ENCODE data around the gene STRN4.
"Not testable (repeated sequence)": the region's sequence is repeated elsewhere in the genome, so short reads cannot be mapped to it uniquely, and the experiment has no call there.

Gene STRN4, protein sequence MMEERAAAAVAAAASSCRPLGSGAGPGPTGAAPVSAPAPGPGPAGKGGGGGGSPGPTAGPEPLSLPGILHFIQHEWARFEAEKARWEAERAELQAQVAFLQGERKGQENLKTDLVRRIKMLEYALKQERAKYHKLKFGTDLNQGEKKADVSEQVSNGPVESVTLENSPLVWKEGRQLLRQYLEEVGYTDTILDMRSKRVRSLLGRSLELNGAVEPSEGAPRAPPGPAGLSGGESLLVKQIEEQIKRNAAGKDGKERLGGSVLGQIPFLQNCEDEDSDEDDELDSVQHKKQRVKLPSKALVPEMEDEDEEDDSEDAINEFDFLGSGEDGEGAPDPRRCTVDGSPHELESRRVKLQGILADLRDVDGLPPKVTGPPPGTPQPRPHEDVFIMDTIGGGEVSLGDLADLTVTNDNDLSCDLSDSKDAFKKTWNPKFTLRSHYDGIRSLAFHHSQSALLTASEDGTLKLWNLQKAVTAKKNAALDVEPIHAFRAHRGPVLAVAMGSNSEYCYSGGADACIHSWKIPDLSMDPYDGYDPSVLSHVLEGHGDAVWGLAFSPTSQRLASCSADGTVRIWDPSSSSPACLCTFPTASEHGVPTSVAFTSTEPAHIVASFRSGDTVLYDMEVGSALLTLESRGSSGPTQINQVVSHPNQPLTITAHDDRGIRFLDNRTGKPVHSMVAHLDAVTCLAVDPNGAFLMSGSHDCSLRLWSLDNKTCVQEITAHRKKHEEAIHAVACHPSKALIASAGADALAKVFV

DNA sequence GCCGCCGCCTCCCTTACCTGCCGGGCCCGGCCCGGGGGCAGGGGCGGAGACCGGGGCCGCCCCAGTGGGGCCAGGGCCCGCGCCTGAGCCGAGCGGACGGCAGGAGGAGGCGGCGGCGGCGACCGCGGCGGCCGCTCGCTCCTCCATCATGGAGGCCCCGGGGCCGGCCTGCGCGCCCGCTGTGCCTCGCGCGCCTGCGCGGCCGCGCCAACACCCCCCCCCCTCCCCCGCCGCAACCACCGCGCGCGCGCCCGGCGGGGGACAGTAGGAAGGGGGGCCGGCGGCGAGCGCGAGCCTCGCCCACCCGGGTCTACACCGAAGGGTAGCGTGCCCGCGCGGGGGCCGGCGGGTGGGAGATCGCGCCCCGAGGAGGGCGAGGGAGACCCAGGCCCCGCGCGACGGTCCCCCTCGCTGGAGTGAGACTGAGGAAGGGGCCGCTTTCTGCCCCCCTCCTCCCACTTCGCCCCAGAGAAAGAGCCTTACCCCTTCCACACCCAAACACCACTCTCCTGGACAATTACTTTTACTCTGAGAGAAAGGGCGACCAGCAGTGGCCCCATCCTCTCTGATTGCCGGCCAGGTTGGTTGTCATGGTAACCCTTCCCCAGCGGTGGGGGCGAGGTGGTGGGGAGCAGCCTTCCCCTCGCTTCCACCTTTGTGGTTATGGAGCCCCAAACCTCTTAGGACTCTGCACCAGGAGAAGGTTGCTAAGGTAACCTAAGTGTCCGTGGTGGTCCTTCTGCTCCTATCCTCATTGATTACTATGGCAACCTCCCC, at the start of gene STRN4:
STRN4 (minus strand) TSS at position 170 of the 777 bp plus-strand sequence; CDS start at position 150, 20 bp downstream.
- DNase-seq (ENCODE audit: low read depth): peak; percentile 59

DNA sequence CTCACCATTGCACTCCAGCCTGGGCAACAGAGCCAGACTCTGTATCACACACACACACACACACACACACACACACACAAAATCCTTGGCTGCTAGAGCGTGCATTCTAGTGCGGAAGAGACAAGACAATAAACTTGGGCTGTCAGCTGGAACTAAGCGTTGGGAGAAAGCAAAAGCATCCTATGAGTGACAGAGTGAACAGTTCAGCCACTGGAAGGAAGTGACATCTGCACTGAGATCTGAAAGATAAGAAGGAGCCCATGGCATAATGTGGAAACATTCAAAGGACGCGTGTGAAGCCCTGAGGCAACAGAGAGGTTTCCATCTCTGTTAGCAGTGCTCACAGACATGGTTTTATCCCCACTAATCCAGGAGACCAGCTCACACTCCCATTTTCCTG, 45.7 kb upstream of the STRN4 start:
- DNase-seq (ENCODE audit: low read depth): peak; percentile 92

DNA sequence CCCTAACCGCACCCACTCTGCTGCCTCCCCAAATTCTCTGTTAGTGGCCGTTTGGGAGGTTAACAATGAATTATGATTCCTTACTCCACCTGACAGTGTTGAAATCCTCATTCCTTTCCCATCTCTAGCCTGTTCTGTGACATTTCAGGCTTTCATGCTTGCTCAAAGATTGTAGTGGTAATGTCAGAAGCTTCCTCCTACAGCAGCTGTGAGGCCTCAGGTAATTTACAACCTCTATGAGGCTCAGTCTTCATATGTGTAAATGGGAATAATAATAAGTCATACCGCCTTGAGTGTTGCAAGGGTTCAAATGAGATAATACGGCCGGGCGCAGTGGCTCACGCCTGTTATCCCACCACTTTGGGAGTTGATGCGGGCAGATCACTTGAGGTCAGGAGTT, 43.1 kb upstream of the STRN4 start:
- DNase-seq (ENCODE audit: low read depth): no peak

DNA sequence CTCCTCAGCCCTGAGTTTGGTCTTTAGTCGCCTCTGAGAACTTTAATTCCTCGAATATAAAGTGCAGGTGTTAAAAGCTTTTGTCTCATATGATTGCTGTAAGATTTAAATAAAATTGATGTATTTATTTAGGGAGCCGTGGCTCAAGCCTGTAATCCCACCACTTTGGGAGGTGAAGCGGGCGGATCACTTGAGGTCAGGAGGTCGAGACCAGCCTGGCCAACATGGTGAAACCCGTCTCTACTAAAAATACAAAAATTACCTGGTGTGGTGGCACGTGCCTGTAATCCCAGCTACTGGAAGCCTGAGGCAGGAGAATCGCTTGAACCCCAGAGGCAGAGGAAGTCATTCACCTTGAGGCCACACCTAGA, 42.7 kb upstream of the STRN4 start:
- no peak for DNase-seq (ENCODE audit: low read depth)

DNA sequence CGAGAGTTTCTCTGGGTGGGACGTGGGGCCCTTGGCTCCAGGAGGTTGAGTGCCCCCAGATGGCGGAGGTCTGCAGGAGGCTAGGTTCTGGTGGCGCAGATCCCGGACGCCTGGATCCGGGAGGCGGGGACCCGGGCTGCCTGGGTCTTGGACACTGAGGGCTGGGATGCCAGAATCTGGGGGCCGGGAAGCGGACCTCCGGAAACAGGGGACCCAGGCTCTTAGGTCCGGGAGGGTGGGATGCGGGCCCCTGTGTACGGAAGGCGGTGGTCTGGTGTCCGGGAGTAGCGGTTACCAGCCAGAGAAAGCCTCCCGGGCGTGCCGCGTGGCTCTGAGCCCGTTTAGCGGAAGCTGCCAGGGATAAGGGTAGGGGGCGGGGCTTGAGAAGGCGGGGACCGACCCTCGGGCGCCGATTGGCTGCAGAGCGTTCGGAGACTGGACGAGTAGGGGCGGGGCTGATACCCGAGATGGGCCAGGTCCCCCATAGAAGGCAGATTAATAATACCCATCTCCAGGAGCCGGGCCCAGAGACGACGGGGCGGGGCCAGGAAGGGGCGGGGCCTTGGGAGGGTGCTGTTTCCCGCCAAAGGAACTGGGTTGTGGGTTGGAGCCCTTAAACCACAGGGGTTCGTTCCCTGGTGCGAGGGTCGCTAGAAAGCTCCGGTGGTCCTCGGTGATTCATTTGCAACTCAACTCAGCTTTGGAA, 42.2 kb upstream of the STRN4 start, which contains the start of gene SLC1A5:
SLC1A5 (minus strand) TSS at position 333 of the 706 bp plus-strand sequence. CDS start 629 bp downstream, outside the sequence.
- DNase-seq (ENCODE audit: low read depth): peak; percentile 98

DNA sequence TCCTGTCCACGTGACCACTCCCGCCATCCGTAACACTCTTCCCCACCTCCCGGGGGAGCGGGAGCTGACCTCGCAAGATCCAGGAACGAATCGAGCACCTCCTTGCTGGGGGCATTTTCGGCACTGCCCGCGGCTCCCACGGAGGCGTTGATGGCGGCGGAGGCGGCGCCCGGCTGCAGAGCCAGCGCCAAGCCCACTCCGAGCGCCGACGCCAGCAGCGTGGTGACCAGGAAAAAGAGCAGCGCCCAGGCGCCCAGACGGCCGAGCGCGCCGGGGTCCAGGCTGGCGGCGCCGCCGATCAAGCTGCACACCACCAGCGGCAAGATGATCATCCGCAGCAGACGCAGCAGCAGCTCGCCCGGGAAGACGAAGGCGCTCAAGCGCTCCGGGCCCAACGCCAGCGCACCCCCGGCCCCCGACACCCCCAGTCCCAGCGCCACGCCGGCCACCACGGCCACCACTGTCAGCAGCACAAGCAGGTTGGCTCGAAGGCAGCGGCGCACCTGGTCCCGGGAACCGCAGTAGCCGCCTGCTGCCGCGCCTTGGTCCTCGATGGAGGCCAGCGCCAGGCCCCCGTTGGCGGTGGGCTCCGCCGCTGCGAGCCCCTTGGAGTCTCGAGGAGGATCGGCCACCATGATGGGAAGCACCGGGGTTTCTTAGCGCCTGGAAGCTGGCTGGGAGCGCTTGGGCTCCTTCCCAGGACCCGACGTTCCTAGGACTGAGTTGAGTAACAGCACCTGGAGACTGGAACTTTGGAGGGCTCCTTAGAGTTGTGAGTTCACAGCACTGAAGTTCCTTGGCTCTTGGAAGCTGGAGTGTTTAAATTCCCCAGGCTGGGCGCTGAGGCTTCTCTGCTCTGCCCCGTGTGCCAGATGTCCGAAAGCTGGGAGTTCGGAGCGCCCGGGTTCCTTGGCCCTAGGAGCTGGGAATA, 41.3 kb upstream of the STRN4 start:
- DNase-seq (ENCODE audit: low read depth): peak; percentile 74

DNA sequence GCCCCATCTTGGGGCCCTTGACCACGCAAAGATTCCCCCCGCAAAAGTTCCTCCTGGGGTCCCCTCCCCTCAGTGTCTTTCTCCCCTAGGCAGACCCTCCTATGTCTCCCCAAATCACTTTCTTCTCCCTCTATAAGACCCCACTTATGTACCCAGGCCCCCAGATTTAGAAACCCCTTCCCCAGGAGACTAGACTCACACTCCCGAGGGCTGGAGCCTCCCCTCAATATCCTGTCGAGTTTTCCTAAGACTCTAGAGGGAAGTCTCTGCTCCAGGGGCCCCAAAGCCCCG, 40.7 kb upstream of the STRN4 start:
- no peak for DNase-seq (ENCODE audit: low read depth)

DNA sequence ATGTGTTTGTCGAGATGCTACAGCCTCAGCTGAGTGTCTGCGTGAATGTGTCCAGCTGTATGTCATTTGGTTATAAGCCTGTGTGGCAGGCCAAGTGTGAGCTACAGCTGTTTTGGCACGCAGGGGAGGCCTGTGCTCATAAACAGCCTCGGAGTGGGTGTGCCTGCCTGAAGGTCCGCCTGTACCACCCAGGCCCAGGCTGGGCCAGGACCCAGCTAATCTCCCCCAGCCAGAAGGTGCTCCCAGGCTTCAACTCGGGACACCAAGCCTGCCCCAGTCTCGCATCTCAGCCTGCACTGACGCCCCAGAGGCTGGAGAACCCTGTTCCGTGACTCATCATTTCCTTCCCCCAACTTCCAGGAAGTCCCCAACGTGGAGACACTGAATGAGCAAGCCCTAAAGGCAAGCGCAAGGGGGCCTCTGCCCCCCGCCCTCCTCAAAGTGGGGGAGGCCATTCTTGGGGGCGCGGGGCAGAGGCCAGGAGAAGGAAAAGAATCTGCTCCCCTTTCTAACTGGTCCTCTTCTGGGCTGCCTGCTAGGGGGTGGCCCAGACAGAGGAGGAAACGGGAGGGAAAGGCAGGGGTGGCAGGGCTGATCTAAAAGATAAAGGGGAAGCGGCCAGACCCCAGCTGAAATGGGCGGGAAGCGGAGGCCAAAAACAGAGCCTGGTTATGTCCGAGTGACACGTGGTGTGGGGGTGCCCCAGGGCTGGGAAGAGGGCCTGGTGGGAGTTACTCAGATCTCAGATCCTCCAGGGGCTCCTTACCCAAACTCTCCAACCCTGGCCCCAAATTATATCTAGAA, 40.2 kb upstream of the STRN4 start:
- DNase-seq (ENCODE audit: low read depth): peak; percentile 91

DNA sequence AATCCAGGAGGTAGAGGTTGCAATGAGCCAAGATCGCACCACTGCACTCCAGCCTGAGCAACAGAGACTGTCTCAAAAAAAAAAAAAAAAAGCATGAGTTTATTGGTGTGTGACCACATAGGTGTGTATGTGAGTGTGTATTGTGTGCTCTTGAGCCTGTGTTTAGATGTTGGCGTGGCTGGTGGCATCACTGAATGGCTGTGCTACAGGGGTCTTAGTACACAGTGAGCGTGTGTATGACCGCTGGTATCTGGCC, 39.7 kb upstream of the STRN4 start:
- no peak for DNase-seq (ENCODE audit: low read depth)

DNA sequence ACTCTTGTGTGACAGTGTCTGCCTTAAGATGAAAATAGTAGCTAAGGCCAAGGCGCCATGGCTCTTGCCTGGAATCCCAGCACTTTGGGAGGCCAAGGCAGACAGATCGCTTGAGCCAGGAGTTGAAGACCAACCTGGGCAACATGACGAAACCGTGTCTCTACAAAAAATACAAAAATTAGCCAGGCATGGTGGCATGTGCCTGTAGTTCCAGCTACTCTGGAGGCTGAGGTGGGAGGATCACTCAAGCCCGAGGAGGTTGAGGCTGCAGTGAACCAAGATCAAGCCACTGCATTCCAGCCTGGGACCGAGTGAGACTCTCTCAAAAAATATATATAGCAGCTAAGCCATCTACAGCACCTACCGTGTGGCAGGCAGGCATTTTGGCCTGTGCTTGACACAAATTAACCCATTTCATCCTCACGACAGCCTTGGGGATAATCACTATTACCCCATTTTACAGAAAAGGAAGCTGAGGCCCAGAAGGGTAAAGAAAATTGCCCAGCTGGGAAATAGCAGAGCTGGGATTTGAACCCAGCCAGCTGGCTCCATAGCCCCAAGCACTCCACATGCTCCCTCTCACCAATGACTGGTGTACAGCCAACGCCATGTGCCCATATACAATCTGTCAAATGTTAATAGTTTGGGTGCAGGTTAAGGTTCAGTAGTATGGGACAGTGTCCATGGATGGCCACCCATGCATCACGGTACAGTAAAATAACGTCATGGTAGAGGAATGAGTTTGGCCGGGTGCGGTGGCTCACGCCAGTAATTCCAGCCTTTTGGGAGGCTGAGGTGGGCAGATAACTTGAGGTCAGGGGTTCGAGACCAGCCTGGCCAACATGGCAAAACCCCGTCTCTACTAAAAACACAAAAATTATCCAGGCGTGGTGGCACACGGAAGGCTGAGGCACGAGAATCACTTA, 39.1 kb upstream of the STRN4 start:
- DNase-seq (ENCODE audit: low read depth): peak; percentile 59

DNA sequence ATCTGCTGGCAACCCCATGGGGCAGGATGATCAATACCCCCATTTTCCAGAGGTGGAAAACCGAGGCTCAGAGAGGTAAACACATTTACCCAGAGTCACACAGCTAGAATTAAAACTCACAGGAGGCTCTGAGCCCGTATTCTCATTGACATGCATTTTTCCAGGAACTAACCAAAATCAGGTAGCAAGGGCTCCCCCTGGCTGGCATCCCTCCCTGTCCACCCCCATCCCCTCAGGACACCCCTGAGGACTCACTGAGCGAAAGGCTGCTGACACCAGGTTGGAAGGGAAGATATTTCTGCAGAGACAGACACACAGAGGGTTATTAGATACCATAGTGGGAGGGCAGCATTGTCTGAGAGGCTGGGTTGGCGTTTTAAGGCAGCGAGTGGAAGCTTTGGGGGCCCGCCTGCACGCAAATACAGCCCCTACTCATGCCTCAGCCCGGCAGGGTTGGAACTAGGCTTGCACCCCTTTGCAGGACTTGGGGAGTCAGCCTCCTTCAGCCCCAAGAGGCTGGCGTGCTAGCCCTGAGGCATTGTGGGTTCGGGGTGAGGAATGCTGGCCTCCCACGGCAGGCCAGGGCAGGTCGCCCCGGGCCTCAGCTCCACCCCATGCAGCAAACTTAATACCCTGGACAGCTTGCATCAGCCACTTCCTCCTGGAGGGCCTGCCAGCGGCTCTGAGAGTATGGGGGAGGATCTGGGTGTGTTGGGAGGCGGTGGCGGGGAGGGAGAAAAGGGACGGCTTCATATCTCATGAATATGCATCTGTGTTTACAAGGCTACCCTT, 38.2 kb upstream of the STRN4 start:
- peak; percentile 98 for DNase-seq (ENCODE audit: low read depth)

DNA sequence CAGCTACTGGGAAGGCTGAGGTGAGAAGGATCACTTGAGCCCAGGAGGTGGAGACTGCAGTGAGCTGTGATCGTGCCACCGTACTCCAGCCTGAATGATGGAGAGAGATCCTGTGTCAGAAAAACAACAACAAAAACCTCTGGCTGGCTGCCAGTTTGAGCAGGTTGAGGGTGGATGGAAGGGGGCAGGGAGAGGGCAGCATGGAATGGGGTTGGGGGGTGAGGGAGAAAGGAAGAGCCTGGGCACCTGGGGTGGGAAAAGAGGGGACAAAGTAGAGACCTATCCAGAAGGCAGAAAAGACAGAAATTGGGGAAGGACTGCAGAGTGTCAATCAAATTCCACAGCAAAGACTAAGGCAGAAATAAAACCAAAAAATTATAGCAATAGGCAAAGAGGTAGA, 37.4 kb upstream of the STRN4 start:
- DNase-seq (ENCODE audit: low read depth): no peak

DNA sequence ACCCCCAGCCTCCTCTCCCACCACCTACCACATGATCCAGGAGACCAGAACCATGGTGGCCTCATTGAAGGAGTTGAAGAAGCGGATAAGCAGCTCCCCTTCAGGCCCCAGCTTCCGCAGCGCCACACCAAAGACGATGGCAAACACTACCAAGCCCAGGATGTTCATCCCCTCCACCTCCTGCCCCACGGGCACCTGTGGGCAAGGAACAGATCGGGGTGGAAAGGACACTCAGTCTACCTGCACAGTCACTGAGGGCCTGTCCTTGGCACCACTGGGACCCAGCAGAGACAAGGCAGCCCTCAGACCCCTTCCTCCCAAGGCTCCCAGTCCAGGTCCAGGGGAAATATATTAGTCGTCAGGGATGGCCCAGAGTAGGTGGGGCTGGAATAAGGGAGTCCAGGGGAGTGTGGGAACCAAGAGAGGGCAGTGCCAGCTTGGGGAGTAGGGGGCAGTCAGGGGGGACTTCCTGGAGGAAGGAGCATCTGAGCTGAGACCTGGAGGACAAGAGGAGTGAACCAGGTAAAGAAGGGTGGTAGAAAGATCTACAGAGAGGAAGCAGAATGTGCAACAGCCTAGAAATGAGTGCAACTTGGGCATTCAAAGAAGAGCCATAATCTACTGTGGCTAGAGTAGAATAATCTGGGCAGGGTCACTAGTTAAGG, 36.2 kb upstream of the STRN4 start:
- DNase-seq (ENCODE audit: low read depth): no peak

DNA sequence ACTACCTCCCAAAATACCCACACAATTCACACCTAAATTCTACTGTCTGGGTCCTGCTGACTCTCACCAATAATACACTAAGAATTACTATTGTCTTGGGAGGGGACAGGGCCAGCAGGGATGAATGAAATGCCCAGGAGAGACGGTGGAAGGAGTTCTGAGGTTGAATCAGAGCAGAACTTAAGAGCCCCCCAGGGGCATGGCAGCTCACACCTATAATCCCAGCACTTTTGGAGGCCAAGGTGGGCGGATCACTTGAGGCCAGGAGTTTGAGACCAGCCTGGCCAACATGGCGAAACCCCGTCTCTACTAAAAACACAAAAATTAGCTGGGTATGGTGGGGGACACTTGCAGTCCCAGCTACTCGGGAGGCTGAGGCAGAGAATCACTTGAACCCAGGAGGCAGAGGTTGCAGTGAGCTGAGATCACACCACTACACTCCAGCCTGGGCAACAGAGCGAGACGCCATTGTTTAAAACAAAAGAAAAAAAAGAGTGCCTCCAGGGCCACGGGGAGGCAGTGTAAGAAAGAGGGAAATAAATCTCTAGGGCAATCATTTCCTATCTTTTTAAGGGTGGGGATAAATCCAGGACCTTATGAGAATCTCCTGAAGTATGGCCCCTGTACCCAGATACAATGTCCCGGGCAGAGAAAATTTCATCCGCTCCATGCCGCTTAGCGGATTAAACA, 31.9 kb upstream of the STRN4 start:
- DNase-seq (ENCODE audit: low read depth): not testable (repeated sequence)

DNA sequence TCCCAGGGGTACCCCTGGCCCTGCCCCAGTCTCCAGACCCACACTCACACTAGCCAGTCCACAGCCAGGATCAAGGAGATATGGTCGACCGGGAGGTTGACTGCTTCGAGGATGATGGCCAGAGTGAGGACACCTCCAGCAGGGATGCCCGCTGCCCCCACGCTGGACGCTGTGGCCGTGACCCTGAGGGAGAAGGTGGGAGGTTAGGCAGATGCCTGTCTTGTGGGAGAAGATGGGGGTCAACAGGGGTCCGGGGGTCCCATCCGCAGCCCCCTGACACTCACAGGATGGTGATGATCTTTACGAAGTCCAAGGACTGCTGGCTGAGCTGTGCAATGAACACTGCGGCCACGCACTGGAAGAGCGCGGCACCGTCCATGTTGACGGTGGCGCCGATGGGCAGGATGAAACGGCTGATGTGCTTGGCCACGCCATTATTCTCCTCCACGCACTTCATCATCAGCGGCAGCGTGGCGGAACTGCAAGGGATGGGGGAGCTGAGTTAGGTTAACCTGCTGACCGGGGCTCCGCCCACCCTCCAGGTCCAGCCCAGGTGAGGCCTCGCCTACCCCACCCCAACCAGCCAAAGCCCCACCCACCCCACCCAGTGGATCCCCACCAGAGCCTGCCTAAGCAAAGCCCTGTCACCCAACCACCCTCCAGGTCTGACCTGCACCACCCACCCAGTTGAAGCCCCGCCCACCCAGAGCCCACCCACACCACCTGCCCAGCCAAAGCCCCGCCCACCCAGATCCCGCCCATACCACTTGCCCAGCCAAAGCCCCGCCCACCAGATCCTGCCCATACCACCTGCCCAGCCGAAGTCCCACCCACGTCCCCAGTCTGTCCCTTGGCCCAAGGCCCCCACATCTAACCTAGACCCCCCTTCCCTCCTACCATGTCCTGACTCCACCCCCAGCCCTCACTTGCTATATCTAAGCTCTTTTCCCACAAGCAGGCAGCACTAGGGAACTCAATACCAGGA, 31.0 kb upstream of the STRN4 start:
- no peak for DNase-seq (ENCODE audit: low read depth)

DNA sequence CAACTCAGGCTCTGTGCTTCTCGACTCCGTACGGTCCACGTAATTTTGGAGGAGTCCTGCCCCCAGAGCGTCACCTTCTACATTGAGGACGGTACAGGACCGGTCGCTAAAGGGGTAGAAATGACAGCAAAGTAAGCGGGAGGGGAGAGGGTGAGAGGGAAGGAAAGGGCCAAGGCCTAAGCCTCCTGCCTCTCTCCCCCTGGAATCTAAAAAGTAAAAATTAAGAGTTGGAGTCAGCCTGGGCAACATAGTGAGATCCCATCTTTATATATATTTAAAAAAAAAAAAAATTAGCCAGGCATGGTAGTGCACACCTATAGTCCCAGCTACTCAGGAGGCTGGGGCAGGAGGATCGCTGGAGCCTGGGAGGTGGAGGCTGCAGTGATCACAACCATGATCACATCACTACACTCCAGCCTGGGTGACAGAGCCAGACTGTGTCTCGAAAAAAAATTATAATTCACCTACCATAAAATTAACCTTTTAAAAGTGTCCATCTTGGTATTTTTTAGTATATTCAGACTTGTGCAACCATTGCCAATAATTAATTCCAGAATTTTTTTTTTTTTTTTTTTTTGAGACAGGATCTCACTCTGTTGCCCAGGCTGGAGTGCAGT, 29.5 kb upstream of the STRN4 start:
- DNase-seq (ENCODE audit: low read depth): no peak
